Breast epithelium (tissue), 4 donors: ENCODE results near the gene IQSEC3. TPM values are rescaled to one million over a fixed set of nuclear protein-coding genes. Genes with fewer than 3 reads are reported as not detected.

Experiments used
- DNase-seq, 2 donors: peaks; one replicate each; pipeline ENCODE4 v3.0.0-alpha.2; 2019; ENCODE audit warnings: low spot score in 2 of 2
- H3K27ac ChIP-seq, 2 donors: fragments of 200-600 bp; sonication (generic) in 1 of 2; one replicate each; pipeline ENCODE4 v1.5.1; 2016 to 2019; ENCODE audit warnings: mild to moderate bottlenecking in 1 of 2
- H3K27me3 ChIP-seq, 2 donors: fragments of 200-600 bp; sonication (generic) in 1 of 2; one replicate each; pipeline versions ENCODE4 v1.5.1 to v1.6.0; 2017 to 2019; ENCODE audit warnings: control low read depth in 1 of 2, mild to moderate bottlenecking in 1 of 2
- H3K36me3 ChIP-seq: fragments of 200-600 bp; one replicate; pipeline ENCODE4 v1.5.1; 2019
- H3K4me1 ChIP-seq, 2 donors: fragments of 200-600 bp; sonication (generic); one replicate each; pipeline ENCODE4 v1.5.1; 2016 to 2019; ENCODE audit warnings: control low read depth in 1 of 2
- H3K4me3 ChIP-seq, 3 donors: fragments of 200-600 bp; sonication (generic); 1 replicate in 2 of 3; 2 replicates in 1 of 3; pipeline ENCODE4 v1.5.1; 2016 to 2019; ENCODE audit warnings: mild to moderate bottlenecking in 3 of 3, moderate library complexity in 2 of 3
- H3K9me3 ChIP-seq, 2 donors: fragments of 200-600 bp; sonication (generic) in 1 of 2; one replicate each; pipeline ENCODE4 v1.5.1; 2016 to 2019; ENCODE audit warnings: control low read depth in 1 of 2
- CTCF ChIP-seq, 3 donors: fragments of 450-650 bp; IDR thresholded peaks; one replicate each; pipeline ENCODE4 v1.5.1; 2016 to 2017; ENCODE audit warnings: antibody characterized with exemption in 3 of 3, mild to moderate bottlenecking in 3 of 3, moderate library complexity in 3 of 3
- POLR2A ChIP-seq: fragments of 450-650 bp; IDR thresholded peaks from one replicate; pipeline ENCODE4 v1.6.1; 2016; ENCODE audit warnings: antibody characterized with exemption, mild to moderate bottlenecking, moderate library complexity
- POLR2AphosphoS5 ChIP-seq, 3 donors: sonication (generic); formaldehyde crosslinking; IDR thresholded peaks; one replicate each; pipeline ENCODE4 v1.6.1; 2017; ENCODE audit warnings: antibody characterized with exemption in 3 of 3
- intact Hi-C: fragments of 100-400 bp; cut with DNase I; formaldehyde crosslinking; loops from one replicate; pipeline ENCODE4 v1.15.1; 2023; ENCODE audit warnings: low total_unique reads
- total RNA-seq, 3 donors: library from RNA; depleted of rRNA; stranded (reverse); fragments of >200 nt; gene quantifications; one replicate each; pipeline ENCODE4 v1.1.0, GENCODE V29; 2016

Gene IQSEC3
- total RNA-seq, 3 donors from 2014 or later = 0.64 to 0.98 (median 0.73) TPM

- Histone ChIP-seq H3K27me3 (peaks cover 0 to 29% of the 10 kb centered on the region in 2 donors), H3K4me1 (no peaks in the 10 kb centered on the region), H3K4me3 (no peak overlapping the region), H3K36me3 (no peaks in the 10 kb centered on the region), H3K27ac (no peak overlapping the region), H3K9me3 (no peaks in the 10 kb centered on the region)
- TF ChIP-seq CTCF (IDR thresholded peaks at IDR 0.05) = no peak
- no peak for TF ChIP-seq POLR2AphosphoS5 (IDR thresholded peaks at IDR 0.05)
- TF ChIP-seq POLR2A = no peak
- no peak for DNase-seq
- intact Hi-C loops = no loop called here
Observed at GRCh38 chr12:101969-102878, 35.7 kb downstream of the IQSEC3 start.

- DNase-seq = no peak
- no peak for TF ChIP-seq CTCF (IDR thresholded peaks at IDR 0.05)
- TF ChIP-seq POLR2A = no peak
- intact Hi-C loops = no loop called here
- Histone ChIP-seq H3K4me3 (no peak overlapping the region), H3K4me1 (no peaks in the 10 kb centered on the region), H3K27me3 (peaks cover 0 to 29% of the 10 kb centered on the region in 2 donors), H3K9me3 (no peaks in the 10 kb centered on the region), H3K36me3 (no peaks in the 10 kb centered on the region), H3K27ac (no peak overlapping the region)
Observed at GRCh38 chr12:102879-103168, 36.3 kb downstream of the IQSEC3 start.

GRCh38 chr12:103169-103981 lies 36.8 kb downstream of the IQSEC3 start:
- no peaks in the 10 kb centered on the region for H3K36me3 ChIP-seq
- intact Hi-C loops = no loop called here
- no peak overlapping the region for H3K4me3 ChIP-seq
- no peak for DNase-seq
- H3K9me3 ChIP-seq = no peaks in the 10 kb centered on the region
- no peak overlapping the region for H3K27ac ChIP-seq
- peaks cover 0 to 29% of the 10 kb centered on the region in 2 donors for H3K27me3 ChIP-seq
- no peaks in the 10 kb centered on the region for H3K4me1 ChIP-seq
- TF ChIP-seq CTCF (IDR thresholded peaks at IDR 0.05) (no peak), POLR2AphosphoS5 (IDR thresholded peaks at IDR 0.05) (no peak), POLR2A (no peak)

GRCh38 chr12:104551-105081 lies 38.0 kb downstream of the IQSEC3 start:
- no peaks in the 10 kb centered on the region for H3K9me3 ChIP-seq
- no peaks in the 10 kb centered on the region for H3K4me1 ChIP-seq
- H3K27me3 ChIP-seq = peaks cover 0 to 25% of the 10 kb centered on the region in 2 donors
- no peak overlapping the region for H3K4me3 ChIP-seq
- no peak for TF ChIP-seq POLR2AphosphoS5 (IDR thresholded peaks at IDR 0.05)
- intact Hi-C loops = no loop called here
- no peak for DNase-seq
- H3K36me3 ChIP-seq = no peaks in the 10 kb centered on the region
- no peak overlapping the region for H3K27ac ChIP-seq

GRCh38 chr12:105696-106095 lies 39.1 kb downstream of the IQSEC3 start:
- Histone ChIP-seq H3K36me3 (no peaks in the 10 kb centered on the region), H3K4me1 (no peaks in the 10 kb centered on the region), H3K27me3 (peaks cover 0 to 16% of the 10 kb centered on the region in 2 donors), H3K27ac (peak overlapping the region in 1 of 2 donors; percentile 77), H3K4me3 (no peak overlapping the region), H3K9me3 (no peaks in the 10 kb centered on the region)
- intact Hi-C loops = no loop called here
- no peak for TF ChIP-seq POLR2A
- TF ChIP-seq POLR2AphosphoS5 (IDR thresholded peaks at IDR 0.05) = no peak
- TF ChIP-seq CTCF (IDR thresholded peaks at IDR 0.05) = no peak
- no peak for DNase-seq
